GM18526 (cell line): ENCODE results near the gene NDUFB7.

Experiments
- POLR2A ChIP-seq: IDR thresholded peaks from 3 replicates; pipeline ENCODE4 v1.6.1; 2011; ENCODE audit not compliant: insufficient read length; ENCODE audit errors: extremely low read depth

Gene NDUFB7

DNA sequence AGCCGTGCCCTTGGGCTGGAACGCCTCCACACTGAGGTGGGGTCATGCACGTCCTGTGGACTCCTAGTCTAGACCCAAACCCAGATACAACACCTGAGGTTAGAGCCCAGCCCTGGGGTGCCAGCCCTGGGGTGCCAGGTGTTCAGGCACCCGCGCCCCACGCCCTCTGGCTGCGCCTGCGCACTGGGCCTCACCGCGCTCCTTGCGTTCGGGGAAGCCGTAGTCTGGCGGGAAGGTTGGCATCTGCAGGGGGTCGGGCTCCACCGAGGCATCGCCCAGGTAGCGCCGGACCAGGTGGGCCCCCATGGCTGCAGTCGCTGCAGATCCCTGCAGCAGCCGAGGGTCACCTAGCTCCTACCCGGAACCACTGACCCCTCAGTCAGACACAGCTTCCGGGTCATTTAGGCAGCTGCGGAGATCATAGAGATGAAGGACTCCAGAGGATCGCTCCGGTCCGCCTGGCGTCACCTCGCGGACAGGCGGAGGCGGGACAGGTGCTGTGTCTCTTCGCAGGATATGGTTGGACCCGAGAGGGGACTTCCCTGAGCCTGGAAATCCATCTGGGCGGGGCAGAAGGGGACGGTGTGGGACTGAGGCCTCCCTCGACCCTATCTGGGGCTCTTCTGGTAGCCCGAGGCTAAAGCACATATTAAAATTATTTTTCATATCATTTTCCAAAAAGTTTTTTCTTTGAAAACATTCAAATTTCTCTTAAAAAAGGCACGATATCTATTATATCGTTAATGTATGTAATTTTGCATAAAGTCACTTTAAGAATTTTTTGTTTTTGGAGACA, at the start of gene NDUFB7:
Gene NDUFB7, minus strand, starts transcription at position 372 of the 796 bp plus-strand sequence. Its CDS starts 66 bp downstream, at position 306.
- TF ChIP-seq POLR2A = peak; percentile 91

DNA sequence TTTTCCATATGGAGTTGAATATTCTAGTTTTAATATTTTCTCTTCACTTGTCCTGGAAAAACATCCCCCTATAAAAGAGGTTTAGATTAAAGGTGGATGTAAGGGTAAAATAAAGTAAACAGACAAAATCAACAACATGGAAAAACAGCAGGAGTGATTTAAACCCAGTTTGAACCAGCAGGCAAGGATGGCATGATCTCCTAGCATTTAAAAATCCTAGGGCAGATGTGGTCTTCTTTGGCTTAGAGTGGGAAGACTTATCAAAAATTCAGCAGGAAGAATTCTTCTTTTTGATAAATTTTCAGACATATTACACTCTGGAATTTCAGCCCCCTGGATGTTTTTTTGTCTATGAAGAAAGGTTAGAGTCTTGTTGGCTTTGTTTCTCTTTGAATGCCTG, 47.5 kb upstream of the NDUFB7 start:
- TF ChIP-seq POLR2A = no peak

DNA sequence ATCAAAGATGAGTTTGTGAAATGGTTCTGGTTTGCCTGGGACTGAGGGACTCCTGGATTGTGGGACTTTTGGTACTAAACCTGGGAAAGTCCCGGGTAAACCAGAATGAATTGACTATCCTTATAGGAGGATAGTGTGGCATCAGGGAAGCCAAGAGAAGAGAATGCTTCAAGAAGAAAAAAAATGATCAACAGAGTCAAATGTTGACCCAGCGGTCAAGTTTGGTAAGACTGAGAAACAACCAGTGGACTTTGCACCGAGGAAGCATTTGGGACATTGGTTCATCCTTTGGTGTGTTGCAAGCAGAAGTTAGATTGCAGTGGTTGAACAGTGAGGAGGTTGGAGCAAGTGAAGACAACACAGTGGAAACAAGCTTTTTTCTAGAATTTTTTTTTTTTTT, 44.5 kb upstream of the NDUFB7 start:
- TF ChIP-seq POLR2A = no peak

DNA sequence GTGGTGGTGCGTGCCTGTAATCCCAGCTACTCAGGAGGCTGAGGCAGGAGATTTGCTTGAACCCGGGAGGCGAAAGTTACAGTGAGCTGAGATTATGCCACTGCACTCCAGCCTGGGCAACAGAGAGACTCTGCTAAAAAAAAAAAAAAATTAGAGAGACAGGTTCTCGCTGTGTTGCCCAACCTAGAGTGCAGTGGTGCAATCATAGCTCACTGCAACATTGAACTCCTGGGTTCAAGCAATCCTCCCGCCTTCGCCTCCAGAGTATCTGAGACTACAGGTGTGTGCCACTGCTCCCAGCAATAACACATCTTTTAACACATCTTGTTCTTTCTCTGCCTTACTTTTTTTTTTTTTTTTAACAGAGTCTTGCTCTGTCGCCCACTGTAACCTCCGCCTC, 43.8 kb upstream of the NDUFB7 start:
- TF ChIP-seq POLR2A = no peak

DNA sequence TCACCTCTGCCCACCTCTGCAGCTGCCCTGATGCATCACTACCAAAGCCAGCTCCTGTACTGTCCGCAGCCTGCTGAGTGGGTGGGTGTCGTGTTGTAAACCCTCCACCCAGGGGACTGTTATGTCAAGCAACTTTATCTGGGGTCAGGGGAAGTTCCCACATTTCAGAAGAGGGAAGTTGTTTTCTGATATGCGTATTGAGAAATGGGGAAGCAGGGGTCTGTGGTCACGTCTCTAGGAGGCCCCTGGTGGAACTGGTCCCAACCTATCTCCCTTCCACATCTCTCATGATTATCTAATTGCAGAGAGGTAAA, 42.2 kb upstream of the NDUFB7 start:
- TF ChIP-seq POLR2A = no peak

DNA sequence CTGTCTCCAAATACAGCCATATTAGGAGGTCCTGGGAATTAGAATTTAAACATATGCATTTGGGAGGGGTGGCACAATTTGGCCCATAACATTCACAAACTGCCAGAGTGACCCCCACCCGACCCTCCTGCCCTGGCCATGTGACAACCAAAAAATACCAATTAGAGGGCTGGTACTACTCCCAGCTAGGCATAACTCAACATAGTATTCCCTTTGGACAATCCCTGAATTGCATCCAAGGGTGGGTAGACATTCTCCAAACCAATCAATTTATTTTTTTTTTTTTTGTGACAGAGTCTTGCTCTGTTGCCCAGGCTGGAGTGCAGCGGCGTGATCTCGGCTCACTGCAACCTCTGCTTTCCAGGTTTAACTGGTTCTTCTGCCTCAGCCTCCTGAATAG, 40.8 kb upstream of the NDUFB7 start:
- TF ChIP-seq POLR2A = no peak

DNA sequence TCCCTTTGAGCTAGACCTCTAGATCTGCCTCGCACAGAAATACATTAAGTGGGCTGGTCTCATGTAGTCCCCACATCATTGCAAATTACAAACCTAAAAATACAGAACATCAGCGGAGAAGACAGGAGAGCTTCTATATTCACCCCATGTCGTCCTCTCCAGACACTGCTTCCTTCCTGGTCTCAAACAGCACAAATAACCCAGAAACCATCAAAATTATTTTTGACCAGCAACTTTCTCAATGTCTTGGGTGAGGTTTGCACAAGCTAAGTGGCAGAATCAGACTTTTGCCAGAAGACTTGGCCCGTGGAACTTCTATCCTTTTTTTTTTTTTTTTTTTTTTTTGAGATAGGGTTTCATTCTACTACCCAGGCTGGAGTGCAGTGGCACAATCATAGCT, 39.2 kb upstream of the NDUFB7 start:
- no peak for TF ChIP-seq POLR2A

DNA sequence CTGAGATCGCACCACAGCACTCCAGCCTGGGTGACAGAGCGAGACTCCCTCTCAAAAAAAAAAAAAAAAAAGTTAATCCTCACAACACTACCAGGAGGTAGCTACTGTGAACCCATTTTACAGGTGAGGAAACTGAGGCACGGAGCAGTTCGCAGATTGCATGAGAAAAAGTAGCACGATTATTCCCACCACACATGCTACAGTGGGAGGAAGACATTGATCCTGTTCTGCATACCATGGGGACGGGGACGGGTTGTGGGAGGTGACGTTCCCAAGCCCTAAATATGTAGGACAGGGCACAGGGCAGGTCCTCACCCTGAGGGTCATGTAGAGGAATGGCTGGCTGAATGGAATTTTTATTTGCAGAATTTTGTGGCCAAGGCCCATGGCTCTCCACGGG, 34.8 kb upstream of the NDUFB7 start:
- no peak for TF ChIP-seq POLR2A

DNA sequence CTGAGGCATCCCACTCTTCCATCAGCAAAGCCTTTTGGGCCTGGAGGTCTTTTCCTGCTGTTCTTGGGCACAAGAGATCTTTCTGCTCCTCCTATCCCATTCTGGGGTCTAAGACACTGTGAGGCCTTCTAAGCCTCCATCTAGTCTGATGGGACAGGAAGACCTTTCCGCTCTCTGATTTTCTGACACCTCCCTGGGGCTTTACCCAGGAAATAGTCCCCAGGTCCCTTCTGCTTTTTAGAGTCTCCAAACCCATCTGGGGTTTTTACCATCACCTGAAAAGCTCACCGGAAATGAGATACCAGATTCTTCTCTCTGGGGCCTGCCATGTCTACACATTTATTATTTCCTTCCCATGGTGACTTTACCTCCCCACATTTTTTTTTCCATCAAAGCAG, 32.1 kb upstream of the NDUFB7 start:
- no peak for TF ChIP-seq POLR2A

DNA sequence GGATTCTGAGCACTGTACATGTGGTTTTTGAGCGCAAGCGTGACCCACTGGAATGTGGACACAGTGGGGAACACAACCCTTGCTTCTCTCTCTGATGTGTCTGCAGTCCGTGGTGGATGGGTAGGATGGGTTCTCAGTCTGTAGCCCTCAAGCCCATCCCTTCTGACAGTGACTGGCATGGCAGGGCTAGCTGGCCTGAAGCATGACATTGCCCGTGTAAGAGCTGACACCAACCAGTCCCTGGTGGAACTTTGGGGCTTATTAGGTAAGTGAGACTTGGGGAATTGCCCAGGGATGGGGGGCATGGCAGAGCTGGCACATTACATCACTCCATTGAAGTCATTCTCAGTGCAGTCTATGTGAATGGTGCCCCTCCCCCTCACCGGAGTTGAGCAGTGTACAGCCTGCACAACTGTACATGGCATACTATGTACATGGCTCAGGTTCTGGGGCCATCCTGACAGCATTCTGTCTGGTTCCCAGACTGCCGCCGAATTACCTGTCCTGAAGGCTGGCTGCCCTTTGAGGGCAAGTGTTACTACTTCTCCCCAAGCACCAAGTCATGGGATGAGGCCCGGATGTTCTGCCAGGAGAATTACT, 27.8 kb upstream of the NDUFB7 start:
- TF ChIP-seq POLR2A = no peak

DNA sequence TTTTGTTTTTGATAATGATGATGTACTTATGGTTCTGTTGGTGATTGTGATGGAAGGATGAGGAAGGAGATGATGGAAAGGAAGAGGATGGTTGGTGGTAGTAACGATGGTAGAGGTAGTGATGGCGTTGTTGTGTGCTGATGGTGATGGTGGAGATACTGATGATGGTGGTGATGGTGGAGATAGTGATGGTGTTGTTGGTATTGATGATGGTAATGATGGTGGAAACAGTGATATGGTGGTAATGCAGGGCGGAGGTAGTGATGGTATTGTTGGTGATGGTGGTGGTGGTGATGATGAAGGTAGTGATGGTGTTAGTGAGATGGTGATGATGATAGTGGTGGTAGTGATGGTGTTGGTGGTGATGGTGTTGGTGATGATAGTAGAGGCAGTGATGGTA, 23.7 kb upstream of the NDUFB7 start:
- TF ChIP-seq POLR2A = no peak

DNA sequence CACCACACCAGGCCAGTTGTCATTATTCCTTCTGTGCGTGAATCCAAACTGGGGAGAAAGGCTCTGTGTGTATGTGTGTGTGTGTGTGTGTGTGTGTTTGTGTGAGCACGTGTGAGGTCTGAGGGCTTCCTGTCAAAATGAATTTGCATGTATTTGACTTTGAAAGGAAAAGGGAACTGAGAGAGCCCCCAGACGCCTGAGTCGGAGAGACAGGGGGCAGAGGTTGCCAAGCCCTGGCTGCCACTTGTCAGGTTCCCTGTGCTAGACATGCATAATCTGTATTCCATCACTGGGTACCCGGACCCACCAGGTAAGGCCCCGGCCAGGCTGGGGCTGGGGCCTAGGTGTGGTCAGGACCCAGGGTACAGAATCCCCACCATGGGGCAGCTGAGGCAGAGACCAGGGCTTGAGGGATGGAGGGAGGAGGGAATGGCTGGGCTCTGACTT, 11.1 kb upstream of the NDUFB7 start, which contains the start of gene CLEC17A:
Gene CLEC17A, plus strand, starts transcription at position 191 of the 447 bp plus-strand sequence. Its CDS starts 77 bp downstream, at position 268.
- peak; percentile 96 for TF ChIP-seq POLR2A

DNA sequence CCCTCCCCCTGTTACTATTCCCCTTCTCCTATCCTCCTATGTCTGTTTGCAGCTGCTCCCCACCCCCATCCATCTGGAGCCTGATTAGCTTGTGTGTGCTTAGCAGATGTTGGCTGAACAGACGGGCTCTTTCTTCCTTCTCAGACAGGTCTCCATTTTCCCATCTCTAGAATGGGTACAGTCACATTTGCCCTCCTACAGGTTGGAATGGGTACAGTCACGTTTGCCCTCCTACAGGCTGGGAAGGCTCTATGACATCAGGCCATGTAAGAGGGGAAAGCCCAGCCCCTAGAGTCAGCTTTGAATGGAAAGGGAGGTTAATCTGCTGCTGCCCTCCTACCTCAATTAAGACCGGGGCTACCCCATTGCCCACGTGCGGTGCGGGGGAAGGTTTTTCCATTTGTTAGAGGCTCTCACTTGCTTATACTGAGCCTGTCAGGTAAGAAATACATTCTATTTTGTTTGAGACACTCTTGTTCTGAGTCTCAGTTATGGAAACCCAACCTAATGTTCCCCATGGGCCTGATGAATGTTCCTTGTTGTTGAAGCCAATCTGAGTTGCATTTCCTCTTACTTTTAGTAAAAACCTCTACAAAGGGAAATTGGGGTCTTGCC, 8.9 kb upstream of the NDUFB7 start:
- no peak for TF ChIP-seq POLR2A

DNA sequence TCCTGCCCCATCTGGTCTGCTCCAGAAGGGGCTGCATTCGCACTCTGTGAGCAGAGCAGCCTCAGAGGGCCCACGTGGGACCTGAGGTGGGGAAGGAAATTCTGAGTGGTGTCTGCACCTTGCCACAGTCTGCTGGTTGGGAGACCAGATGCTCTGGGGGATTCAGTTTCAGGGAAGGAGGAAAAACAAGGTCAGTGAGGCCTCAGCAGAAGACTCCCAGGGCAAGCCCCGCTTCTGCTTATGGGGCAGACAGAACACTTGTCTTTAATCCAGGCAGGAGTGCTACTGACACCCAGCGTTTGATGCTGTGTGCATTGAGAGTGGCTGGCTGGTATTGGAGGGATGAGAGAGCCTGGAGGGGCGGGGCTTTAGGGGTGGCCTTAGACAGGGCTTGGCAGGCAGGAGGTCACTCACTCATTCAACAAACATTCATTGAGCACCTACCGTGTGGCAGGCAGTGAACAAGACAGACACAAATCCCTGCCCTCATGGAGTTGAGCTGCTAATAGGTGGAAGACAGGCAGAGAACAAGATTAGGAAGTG, 6.1 kb upstream of the NDUFB7 start:
- TF ChIP-seq POLR2A = peak; percentile 29

DNA sequence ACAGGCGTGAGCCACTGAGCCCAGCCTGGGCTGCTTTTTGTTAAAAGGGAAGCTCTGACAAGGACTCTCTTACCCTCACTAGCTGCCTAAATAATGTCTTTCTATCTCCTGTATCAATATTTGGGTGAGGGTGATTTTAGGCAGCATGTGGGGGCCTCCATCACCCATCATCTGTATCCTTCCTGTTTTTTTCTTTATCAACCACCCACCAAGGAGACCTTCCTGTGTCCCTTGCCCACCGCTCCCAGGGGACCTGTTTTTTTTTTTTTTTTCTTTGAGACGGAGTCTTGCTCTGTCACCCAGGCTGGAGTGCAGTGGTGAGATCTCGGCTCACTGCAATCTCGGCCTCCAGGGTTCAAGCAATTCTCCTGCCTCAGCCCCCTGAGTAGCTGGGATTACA, 5.4 kb upstream of the NDUFB7 start:
- TF ChIP-seq POLR2A = no peak

DNA sequence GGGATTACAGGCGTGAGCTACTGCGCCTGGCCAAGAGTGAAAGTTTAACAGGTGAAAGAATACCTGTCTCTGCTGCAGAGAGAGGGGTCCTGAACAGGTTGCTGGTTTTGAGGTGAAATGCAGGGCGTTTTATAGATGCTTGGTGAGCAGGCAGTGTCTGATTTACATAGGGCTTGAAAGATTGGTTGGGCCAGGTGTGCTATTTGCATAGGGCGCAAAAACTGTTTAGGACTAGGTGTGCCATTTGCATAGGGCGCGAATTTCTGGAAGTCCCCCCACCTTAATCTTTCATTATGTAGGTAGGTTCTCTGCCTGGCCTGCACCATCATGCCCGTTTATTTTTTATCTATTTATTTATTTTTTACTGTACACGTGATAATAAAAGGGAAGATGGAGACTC, 4.5 kb upstream of the NDUFB7 start:
- no peak for TF ChIP-seq POLR2A

DNA sequence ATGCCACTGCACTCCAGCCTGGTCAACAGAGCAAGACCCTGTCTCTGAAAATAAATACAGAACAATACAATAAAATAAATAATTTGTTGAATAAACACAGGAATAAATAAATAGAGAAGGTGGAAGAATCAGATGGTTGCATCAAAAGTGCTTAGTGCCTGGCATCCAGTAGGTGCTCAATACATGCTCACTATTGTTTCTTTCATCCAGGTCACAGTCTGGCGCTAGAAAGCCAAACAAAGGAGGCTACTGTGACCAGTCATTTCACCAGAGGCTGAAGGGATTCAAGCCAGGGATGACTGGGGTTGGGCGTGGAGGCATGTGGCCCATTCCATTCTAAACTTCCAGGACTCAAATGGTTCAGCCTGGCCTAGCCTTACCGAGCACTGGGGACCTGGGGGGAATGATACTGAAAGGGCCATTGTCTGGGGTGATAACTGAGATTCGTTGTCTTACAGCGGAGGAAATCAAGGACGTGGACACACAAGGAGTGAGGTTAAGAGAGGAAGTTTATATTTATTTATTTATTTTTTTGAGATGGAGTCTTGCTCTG, 3.6 kb upstream of the NDUFB7 start:
- no peak for TF ChIP-seq POLR2A
